ENCODE data around the gene PI4KA.

- TF ChIP-seq CTCF (IDR thresholded peaks at IDR 0.05) (no peak), POLR2AphosphoS5 (IDR thresholded peaks at IDR 0.05) (no peak), POLR2A (IDR thresholded peaks at IDR 0.05) (no peak), EP300 (IDR thresholded peaks at IDR 0.05) (no peak)
Measured at GRCh38 chr22:20873214-20873613, 14.6 kb upstream of the PI4KA start.

Data from upper lobe of left lung (tissue), 4 donors.